DMS53 (cell line): ENCODE data around the gene AFF2.
A peak's percentile ranks its signal among the peaks of the same experiment; 100 is the strongest.

Source experiments
- DNase-seq: peaks from one replicate; lab custom pipeline; 2025; lab: John Stamatoyannopoulos, UW

Gene AFF2

DNA sequence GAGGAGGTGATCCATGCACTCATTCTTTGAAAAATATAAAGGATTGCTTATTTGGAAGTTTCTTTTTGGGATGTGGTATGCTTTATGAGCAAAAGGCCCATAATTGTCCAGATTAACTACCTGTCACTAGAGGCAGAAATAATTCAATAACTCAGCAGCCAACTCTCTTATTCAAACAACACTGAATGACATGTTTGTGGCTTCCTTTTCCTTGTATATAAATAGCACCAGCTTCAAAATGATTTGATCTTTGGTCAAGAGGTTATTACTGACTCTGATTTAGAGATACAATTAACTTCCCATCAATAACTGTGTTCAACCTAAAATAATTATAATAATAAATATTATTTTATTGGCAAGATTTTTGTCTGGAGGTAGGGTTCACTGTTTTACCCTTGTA, 232.3 kb downstream of the AFF2 start:
- DNase-seq = no peak

DNA sequence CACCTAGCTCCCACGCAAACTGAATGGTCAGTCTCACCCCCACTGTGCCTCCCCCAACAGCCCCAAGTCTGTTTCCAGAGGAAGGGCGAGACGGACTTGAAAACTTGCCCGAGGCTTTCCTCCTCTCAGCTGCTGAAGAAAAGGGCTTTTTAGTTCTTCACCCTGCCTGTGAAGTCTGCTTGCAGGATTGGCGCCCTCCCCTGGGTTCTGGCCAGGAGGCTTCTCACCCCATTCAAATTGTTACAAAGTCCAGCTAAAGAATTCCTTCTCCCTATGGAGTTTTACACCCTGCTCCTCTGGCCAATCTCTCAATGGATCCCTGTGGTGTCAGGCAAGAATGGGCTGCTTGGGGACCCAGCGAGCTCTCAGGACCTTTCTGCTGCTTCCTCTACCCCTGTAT, 241.0 kb downstream of the AFF2 start:
- no peak for DNase-seq

DNA sequence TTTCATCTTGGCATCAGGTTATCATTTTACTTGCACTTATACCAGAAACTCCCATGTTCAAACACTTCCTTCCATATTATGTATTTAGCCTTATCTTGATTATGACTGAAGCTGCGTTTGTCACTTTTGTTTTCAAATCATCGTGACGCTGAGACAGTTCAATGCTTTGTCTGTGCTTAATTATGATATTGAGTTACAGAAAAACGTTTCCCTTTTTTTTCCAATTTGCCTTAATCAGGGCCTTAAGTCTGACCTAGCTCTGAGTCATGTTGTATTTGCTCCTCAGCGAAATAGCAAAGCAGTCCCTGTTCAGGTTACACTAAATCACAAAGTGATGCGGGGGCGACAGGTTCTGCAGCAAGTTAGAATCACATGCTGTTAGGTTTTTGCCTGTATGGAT, 254.7 kb downstream of the AFF2 start:
- DNase-seq = no peak

DNA sequence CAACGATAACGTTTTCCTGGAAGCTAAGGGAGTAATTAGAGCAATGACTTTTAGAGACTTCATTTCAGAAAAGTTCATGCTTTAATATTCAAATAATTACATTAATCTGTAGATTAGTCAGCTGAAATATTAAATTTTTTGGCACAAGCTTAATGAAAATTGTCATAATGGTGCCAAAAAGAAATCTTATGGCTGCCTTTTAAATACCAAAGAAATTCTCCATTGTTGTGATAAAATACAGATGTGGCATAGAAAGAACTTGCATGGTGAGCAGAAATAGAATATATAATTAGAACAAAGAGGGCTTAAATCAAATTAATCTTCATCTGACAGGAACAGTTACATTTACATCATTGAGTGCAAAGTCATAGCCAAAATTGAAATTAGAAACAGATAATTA, 263.5 kb downstream of the AFF2 start:
- no peak for DNase-seq

DNA sequence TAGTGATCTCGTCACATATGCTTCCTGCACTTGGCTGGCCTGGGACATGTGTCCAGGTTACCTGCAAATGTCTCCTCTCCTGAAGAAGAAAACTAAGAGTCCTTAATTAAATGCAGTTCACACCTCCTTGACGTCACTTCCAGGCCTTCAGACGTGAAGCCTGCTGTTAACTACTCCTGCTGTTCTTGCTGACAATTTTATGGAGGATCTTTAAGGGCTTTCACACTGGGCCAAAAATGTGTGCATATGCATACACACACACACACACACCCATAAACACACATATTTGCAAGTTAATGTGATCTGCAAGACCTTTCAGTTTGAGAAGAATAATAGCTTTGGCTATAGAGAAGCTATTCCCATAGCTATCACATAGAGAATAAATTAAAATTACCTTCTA, 267.9 kb downstream of the AFF2 start:
- DNase-seq = no peak

DNA sequence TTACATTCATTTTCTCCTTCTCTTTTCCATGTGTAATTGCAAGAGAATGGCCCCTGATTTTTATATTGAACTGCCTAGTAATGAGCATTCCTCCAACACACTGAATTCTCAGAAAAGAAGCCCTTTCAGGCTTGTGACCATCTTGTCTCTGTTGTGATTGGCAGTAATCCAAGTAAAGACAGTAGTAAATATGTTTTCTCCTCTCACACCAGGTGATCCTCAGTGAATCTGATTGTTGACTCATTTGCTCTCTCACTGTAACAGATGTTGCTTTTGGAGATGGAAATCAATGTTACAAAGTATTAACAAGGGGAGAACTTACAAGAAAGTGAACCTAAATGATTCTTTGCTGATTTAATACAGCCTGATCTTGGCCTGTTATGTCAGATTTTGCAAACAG, 271.0 kb downstream of the AFF2 start:
- peak; percentile 52 for DNase-seq

DNA sequence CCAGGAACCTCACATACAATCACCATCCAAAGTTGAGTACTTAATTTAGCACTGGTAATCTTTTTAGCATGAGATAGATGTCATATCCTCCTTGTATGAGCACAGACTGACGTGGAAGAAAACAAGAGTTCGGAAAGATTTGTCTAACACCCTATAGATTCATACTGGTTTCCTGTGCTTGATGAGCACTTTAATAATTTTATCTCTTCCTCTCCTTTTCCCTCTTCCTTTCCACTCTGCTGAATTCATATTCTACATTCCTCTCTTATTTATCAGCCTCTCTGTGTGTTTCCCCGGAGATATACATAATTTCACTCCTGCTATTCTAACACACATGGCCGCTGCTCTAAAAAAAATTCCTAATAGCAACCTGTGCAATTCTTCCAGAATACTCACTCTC, 273.9 kb downstream of the AFF2 start:
- DNase-seq = no peak

DNA sequence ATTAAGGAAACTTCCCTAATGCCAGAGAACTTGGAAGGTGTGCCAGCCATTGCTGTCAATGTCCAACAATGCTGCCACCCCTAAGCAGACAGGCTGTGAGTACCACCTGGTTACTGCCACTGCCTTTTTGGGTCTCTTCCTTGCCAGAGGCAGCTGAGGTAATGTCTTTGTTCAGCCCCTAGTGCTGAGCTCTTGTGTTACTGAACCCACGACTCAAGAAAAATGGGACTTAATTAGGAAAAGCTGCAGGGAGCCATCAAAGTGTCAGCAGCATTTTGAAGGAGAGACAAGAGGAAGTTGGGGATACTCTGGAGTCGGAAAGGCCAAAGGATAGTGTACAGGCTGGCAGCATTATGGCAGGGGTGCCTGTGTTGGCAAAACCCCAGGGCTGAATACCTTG, 283.7 kb downstream of the AFF2 start:
- DNase-seq = no peak

DNA sequence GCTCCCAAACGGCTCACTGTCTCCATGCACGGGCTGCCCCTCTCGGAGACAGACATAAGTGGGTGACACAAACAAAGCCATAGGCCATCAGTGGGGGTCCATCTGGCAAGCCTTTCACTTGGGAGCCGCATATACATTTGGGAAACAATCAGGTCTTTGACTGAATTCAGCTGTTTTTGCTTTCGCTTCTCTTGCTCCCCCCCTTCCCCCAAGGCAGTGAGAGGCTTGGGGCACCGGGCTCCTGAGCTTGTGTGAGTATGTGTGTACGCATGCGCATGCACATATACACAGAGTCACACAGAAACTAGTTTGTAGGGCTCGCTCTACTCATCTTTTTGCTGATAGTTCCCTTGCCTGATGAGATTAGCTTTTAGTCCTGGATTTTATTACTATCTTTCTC, 284.4 kb downstream of the AFF2 start:
- no peak for DNase-seq

DNA sequence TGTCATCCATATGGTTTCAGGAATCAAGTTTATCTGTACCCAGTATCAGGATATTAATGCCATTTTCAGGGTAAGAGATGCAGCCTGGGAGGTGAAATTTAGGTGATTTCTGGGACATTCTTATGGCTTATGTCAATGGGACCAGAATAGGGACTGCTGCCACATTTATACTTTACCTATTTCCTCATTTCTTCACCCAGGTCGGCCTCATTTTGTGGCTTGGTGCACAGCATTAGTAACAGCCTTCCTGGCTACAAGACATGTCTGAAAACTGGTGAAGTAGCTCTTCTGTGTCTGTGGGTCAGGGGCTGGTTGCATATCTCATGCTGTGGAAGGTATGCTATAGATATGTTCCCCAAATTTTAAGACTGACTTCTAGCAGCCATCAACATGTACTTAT, 284.8 kb downstream of the AFF2 start:
- no peak for DNase-seq

DNA sequence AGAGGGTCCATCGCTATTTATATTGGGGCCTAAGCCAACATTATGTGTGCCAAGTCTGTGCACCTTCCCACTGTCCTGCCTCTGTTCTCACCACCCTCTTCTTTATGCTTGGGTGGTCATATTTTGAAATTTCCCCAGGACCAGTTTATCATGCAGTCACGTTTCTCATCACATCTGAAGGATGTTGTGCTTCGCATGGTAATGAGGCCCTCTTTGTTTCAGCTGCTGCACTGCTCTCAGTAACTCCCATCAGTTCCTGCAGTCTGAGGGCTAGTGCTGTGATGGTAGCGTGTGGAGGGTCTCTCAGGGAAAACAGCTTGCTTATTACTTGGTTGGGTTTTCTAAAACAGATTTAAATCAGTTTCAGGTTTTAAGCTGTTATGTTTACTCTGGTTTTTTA, 288.0 kb downstream of the AFF2 start:
- no peak for DNase-seq

DNA sequence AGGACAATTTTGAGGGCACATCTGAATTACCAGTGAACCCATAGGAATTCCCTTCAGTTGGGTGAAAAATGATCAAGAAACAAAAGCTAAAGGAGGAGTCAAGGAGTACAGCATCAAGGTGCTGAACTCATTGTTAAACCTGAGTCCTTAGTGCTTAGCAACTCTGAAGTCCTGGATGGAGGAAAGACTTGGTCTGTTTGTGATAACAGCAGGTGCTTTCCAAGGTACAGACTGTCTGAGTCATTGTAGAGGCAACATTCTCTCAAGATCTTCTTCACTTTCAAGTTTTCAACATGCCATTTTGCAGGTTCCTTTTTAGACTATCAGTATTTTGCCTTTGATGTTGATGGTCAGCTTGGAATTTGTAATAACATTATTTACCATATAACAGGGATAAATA, 293.9 kb downstream of the AFF2 start:
- no peak for DNase-seq

DNA sequence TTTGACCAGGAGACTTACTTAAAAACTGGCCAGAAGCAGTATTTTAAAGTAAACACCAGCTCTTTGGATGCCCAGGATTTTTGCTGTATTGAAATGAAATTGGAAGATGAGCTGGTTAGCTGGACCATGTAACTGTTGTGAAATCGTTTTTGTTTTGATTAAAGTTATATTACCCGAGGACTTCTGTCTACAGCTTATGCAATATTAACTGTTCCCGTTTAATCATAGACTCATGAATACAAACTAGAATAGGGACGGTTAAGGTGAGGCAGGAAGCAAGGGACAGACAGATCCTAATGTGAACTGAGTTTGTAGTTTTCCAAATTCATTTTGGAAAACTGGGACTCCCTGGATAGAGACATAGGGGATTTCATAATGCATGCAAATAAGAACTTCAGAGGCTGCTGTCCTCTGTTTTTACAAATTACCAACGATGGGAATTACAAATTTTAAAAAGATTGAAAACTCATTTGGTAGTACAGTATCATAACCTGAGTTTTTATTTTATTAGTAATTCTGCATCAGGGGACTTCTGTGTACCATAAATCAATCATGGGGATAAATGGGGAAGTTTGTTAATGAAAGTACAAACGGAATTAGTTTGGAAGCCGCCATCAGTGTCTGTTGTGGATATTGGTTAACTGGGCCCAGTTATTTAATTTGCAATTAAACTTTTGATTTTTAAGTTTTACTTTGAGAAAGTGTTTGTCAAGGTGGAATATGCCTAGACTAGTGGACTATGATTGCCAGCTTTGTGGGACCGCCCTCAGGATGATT, 304.4 kb downstream of the AFF2 start:
- no peak for DNase-seq

DNA sequence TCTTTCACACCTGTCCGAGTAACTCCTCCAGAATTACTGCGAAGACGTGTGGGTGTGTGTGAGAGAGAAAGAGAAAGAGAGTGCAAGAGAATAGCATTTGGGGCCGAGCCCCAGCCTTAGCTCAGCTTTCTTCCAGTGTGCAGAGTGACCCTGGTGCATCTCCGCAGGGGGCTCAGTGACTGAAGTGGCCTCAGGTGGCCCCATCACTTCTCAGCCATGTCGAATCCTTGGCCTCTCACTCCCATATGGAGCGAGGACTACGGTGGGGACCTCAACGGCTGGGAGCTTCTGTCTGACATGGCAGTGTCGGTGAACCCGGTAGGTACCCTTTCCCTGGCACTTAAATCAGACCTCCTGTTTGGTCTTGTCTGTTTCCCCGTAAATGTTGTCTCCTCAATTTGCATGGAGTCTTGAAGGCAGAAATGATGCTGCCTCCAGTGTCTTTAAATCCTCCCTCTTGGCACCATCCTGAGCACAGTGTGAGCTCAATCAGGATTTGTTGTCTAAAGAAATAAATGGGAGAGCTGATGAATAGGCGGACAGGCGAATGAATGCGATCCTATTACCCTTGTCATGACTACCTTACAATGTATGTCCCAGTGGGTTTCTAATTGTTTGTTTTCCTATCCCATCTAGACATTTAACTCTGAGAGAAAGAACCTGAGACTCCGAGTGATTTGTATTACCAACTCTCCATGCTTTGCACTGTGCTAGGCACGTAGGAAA, 305.9 kb downstream of the AFF2 start:
- DNase-seq = no peak

DNA sequence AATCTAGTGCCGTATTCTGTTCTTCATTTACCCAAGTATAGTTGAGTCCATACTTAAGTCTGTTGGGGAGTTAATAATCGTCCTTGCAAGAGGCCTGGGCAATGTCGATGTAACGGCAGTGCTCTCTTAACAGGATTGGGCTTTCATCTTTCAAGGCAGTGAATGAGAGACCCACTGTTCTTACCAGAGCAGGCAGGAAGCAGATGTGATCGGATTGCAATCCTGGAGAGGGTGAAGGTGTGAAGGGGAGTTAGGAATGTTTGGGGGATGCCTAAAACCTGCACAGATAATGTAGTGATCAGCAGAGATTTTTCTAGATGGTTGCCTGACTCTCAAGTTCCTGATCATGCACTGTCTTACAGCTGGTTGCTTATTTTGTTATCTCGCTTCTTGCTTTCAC, 308.4 kb downstream of the AFF2 start:
- DNase-seq = no peak

DNA sequence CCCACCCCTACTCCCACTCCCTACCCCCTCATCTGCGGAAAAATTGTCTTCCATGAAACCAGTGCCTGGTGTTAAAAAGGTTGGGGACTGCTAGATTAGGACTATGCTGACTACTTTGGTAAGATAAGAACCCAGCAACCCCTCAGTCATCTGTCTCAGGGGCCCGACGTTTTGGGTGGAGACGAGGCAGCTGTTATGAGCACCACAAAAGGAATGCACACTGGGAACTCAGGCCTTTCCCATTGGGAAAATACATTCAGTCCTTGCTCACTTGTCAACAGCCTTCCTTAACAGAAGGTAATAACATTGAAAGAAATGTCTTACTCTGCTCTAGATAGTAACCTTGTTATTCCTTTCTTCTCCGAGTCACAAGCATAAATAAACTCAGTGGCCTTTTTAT, 310.8 kb downstream of the AFF2 start:
- no peak for DNase-seq

DNA sequence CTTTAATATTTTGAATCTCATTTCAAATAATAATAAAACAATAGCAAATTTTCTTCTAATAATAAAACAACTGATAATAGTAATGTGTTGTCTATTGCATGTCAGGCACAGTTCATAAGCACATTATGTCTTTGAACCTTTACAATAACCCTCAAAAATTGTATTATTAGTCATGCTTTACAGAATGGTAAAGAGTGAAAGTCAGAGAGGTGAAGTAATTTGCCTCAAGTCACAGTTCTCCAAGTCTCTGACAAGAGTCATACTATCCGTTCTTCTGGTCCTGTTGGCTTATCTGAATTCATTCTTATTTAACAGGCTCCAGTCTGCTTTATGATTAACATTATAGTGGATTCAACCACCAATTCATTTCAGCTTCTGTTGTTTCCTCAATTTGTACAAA, 313.0 kb downstream of the AFF2 start:
- DNase-seq = no peak

DNA sequence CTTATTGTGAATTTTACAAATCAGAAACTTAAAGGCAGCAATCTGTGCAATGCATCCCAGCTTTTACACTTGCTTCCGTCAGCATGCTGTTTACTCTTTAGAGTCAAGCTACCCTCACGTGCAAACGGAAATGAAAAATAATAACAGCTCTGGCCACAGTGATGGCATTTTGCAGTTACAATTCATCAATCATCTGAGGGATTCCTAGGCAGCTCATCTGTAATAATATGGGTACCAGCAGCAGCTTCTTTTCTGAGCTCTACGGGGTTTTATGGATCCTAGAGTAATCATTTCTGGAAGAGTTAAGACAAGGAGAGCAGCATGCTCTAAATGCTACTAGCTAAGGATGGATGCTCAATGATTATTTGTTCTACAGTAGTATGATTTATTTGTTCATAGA, 313.6 kb downstream of the AFF2 start:
- no peak for DNase-seq

DNA sequence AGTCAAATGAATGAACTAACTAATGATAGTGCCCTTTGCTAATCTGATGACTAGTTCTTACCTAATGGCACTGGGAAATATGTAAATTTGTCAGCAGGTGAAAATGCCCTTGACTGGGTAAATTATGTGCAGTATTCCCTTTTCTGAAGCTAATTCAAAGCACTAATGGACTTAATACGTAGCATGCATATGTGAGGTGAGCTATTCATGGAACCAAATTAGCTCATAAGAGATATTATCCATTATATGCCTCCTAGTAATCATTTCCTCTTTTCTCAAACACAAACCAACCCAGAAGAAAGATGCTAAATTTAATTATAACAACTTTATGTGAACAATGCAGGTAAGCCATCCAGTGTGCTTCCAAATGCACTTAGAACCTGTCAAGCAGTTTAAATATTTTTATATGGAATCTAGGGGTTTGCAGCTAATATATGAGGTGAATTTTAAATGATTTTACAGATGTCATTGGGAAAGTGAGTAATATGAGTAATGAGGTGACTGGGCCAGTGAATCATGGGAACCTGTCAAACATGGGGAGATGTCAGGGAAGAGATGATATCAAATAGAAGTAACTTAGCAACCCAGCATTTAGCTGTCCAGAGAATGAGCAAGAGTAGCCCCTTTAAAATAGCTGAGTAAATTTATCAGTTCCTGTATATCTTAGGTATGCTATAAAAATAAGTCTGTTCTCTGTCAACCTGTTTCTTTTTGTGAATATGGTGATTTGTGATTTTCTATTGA, 315.0 kb downstream of the AFF2 start:
- no peak for DNase-seq

DNA sequence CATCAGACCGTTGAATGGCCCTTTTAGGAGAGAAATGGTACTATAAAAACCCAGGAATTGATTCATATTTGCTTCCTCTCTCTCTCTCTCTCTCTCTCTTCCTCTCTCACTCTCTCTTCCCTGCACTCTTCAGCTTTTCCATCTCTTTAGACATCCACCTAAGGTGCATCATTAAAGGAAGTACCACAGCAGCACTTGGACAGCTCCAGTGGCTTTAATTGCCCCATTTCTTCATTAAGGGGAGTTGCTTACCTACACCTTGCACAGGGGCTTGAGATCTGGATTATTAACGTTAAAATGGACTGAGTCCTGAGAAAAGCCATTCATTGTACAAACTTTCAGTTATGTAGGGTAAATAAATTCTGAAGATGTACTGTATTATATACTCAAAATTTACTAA, 323.6 kb downstream of the AFF2 start:
- DNase-seq = no peak

DNA sequence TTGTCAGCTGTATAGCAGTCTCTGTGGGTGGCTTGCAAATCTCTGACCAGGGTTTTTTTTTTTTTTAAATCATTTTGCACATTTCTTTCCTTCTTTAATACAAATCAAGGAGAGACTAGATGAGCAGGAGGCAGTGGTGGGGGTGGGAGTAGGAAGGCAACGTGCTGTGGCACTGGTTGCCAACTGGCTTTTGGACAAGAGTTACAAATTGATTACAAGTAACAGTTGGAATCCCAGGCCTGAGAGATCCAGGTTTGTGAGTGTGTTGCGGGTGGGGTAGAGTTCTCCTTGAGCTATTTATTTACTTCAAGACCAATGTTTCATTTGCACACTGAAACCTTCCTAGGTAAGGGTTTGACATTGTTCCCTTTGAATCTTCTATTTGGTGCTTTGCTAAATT, 325.3 kb downstream of the AFF2 start:
- no peak for DNase-seq

DNA sequence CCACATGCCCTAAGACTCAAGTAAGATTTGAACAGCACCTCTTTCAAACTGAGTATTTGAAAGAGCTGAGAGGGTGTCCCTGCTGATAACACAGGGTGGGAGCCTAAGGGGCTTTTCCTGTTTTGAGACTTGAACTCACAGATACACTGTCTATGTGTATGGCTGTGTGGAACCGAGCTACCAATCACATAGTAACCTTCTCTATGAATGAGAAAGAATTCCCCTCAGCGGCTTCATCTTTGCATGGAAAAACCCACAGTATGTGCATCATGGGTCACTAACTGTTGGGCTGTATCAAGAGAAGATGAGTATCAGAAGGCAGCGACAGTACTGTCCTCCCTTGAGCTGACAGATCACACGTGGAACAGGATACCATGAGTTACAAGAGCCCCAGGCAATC, 336.3 kb downstream of the AFF2 start:
- DNase-seq = no peak

DNA sequence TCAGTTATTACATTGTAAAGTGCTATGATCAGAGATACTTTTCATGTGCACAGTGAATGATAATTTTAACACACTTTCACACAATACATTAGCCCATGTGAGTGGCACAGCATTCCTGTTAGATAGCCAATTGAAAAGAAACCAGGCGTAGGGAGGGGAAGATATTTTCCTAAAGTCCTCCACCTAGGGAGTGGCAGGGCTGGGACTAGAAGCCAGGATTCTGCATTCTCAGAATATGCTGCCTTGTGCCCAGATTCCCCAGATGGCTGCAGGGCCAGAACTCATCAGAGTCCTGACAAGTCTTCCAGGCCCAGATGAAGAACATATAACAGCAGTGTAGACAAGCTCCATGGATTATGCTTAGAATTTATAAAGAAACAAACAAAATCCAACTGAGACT, 350.2 kb downstream of the AFF2 start:
- DNase-seq = no peak
